Ecto neural progenitor cell (in vitro differentiated cells): ENCODE measurements around the gene PCDH18.
"Not testable (repeated sequence)": the region's sequence is repeated elsewhere in the genome, so short reads cannot be mapped to it uniquely, and the experiment has no call there.

ENCODE experiments used
- DNase-seq: peaks from one replicate; pipeline ENCODE4 v3.0.0-alpha.2; 2018; ENCODE audit warnings: low spot score

The PCDH18 gene

DNA sequence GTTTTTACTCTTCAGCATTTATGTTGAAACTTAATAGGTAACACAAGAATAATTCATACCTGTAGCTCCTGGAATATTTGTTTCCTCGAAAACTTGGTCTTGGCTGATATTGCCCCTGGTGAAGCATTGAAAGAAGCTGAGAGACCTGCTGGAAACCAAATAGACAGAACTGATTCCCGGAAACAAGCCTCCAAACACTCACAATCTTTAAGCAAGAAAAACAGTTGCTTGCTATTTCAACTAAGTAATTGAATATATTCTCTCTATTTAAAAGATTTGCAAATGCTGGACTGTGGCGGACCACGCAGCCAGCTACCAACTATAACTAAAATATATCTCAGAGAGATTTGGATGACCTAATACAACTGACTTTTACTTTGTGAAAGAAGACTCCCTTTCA is 3.6 kb downstream of the PCDH18 start:
- DNase-seq, result no peak

DNA sequence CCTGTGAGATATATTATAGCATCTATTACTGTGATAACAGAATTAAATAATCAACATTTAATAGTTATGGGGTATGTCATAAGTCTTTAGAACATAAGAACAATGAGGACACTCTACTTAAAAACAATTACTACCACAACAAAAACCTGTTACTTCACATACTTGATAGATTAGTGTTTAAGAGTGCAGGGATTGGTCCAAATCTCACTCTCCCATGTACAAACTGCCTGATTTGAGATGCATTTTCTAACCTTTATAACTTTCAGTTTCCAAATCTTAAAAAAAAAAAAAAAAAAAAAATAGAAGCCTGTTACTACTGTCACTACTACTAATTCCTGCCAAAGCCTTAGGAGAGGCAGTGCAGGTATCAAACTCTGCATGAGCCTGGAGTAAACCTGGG is 5.6 kb downstream of the PCDH18 start:
- no peak for DNase-seq

DNA sequence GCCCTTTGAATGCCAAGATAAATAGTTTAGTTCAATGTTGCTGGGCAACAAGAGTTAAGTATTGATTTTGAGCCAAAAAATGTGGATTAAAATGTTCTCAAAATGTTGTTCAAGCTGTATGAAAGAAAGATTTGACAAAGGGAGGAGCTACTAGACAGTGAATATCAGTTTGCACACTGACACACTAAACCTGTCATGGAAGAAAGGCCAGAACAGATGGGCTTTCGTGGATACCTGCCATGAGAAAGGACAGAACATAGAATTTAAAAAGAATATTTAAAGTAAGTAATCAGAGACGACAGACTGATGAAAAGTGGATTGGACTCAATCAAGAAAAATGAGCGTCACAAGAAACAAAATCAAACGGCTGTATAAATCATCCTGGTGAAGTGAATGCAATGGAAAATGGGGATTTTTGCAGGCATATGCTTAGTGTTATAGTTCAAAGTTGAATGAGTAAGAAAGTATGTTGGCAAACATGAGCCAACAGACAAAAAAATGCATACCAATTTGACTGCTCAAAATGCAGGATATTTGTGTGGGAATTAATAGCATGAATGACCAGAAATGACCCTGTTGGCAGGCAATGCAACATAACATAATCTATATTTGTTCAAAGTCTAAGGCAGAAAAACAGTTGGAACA is 7.4 kb downstream of the PCDH18 start:
- no peak for DNase-seq

DNA sequence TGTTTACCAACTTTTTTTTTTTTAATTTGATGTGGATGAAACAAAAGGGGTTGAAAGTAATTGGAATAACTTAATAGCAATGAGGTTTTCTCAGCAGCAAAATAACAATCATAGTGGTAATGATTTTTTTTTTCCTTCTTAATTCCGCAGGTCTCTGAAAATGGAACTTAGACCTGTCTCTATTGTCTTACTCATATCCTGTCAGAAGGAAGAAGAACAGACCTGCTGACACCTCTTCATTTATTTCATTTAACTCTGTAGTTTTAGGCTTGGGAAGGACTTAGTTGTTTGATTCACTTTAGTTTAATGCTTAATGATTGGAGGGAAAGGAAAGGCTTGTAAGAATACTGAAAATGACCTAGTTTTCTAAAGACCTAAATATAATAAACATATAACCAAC is 9.0 kb downstream of the PCDH18 start:
- DNase-seq, result no peak

DNA sequence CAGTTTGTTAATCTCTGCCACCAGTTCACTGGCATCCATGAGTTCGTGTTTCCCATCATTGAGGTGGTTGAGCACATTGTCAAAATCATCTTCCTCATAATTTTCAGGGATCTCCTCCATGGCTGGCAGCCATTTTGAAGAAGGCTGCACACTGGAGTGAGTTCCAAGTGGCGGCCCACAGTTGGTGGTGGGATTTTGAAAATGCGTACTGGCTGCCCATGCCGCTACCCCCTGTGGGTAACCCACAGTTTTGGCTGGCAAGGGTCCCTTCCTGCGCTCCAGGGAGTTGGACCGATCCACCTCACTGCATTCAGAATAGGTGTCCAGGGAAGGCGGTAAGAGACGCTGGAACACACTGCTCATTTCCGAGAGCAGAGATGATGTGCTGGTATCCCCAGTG is 11.2 kb downstream of the PCDH18 start:
- no peak for DNase-seq

DNA sequence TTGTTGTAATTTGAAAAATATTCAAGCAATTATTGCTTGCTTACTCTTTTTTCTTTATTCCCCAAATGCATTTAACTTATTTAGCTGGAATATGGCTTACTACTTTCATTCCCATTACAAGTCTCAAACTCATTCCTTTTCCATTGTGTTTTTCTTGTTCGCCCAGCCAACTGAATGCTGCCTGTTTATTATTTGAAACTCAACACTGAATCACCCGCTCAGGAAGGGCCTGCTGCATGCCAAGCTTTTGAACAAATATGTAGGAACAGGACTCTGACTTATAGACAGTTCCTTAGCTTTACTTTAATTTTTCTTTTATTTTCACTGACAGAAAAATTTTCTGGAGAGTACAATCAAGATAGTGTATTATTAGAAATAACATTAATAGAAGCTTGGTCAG is 12.9 kb downstream of the PCDH18 start:
- no peak for DNase-seq

DNA sequence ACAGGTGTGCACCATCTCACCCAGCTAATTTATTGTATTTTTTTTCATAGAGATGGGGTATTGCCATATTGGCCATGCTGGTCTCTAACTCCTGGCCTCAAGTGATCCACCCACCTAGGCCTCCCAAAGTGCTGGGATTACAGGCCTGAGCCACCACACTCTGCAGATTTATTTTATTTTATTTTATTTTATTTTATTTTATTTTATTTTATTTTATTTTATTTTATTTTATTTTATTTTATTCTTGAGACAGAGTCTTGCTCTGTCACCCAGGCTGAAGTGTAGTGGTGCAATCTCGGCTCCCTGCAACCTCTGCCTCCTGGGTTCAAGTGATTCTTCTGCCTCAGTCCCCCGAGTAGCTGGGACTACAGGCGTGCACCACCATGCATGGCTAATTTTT is 15.0 kb downstream of the PCDH18 start:
- DNase-seq, result not testable (repeated sequence)

DNA sequence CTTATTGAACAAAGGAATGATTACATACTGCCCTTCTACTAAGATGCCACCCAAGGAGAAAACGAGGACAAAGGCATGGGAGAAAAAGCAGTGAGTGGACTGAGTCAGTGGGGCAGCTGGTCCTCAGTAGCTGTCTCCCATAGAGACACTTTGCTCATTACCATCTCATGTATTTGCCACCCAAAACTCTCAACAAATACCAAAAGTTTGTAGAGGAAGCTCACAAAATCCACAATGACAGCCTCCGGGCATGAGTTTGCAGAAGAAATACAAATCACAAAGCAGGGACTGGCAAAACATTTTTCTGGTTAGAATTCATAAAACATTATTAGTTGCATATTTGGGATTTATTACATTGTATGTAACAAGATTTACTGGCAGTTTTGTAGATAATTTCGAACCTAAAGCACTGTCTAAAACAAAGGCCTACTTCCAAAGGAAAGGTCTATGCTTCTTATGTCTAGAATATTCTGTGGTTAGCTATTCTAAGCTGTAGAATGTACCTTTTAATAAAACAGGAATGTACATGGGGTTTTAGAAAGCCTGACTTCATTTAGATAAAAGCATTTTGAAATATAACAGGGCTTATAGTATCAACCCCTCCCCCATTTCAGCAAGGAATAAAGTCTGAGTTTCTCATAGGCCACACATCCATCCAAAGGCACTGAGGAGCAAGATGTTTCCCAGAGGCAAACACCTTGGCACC is 17.7 kb downstream of the PCDH18 start:
- DNase-seq, result no peak

DNA sequence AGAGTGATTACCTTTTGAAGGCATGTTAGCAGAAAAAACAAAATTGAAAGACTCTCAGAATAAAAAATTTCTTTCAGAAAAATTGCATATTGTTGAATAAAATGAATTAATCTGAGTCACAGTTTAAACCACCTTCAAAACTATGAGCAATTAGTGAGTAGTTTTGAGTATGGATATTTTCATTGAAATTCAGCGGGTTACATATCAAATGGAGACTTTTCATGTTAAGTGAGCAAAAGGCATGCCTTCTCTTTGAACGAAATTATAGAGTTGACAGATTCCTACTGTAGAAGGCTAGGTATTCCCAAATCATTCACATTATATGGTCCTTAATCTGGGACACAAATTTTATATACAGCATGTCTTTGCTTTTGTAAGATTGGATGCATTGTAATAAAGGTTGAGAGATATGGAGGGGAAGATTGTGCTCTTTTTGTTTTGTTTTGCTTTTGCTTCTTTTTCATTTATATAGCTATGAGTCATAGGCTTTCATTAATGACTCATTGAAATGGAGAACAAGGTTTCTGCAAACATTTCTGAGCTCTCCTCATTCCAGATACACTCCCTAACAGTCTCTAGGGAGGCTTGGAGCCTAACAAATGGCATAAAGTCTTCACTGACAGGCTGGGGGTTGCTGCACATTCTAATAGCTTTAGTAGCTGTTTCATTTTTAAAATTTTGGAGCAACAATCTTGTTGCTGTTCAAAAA is 21.6 kb downstream of the PCDH18 start:
- DNase-seq, result no peak

DNA sequence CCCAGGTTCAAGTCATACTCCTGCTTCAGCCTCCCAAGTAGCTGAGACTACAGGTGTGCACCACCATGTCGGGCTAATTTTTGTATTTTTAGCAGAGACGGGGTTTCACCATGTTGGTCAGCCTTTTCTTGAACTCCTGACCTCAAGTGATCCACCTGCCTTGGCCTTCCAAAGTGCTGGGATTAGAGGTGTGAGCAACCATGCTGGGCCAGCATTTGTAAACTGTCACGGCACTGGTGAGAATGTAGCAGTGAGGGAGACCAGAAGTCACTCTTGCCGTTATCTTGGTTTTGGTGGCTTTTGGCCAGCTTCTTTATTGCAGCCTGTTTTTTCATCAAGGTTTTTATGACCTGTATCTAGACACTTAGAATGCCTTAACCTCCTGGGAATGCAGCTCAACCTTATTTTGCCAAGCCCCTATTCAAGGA is 22.4 kb downstream of the PCDH18 start:
- no peak for DNase-seq

DNA sequence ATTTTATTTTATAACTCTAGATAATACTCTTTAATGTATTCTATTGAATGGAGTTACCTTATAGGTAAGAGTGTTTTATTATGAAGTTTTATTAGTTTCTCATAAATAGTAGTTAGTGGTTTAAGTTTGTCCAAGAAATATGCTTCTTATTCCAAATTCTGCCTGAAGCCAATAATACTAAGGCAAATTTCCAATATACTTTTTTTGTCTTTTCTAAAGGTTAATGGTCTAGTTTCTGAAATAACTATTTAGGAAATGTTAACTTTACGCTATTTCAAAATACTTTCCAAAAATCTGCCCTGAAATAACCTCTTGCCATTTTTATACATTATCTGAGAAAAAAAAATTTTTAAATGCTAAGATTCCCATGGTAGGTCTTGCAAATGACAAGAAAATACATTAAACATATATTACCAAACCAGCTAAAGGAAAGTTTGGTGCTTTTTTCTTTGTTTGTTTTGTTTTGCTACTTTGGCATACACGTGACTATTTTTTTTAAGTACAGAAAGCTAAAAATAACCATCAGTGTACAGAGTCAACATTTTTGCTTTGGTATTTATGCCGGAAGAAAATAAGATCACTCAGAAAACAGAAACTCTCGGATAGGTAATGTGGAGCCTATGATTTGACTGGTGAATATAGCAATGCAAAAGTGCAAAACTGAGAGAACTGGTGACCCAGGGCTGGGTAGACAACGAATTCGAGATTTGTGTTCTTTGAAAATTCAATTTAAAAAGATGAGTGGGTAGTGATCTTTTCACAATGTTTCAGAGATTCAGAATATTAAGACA is 29.8 kb downstream of the PCDH18 start:
- DNase-seq, result no peak

DNA sequence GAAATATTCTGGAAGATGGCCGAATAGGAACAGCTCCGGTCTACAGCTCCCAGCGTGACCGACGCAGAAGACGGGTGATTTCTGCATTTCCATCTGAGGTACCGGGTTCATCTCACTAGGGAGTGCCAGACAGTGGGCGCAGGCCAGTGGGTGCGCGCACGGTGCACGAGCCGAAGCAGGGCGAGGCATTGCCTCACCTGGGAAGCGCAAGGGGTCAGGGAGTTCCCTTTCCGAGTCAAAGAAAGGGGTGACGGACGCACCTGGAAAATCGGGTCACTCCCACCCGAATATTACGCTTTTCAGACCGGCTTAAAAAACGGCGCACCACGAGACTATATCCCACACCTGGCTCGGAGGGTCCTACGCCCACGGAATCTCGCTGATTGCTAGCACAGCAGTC is 36.0 kb downstream of the PCDH18 start:
- not testable (repeated sequence) for DNase-seq

DNA sequence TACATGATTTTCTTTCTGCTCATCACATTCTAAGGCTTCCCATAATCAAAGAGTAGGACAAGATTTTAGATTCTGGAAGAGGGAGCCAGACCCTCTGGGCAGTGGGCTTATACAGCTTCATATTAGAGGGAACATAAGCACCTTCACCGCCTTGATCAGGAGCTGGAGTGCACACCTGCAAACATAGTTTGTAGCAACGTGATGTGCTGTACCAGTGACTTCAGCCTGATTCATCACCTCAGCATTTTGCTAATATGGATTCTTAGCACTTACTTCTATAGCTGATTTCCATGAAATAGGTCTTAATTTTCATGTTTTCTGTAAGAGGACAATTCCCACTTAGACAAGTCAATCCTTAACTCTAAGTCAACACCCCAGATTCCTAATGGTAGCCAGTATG is 36.7 kb downstream of the PCDH18 start:
- DNase-seq, result no peak

DNA sequence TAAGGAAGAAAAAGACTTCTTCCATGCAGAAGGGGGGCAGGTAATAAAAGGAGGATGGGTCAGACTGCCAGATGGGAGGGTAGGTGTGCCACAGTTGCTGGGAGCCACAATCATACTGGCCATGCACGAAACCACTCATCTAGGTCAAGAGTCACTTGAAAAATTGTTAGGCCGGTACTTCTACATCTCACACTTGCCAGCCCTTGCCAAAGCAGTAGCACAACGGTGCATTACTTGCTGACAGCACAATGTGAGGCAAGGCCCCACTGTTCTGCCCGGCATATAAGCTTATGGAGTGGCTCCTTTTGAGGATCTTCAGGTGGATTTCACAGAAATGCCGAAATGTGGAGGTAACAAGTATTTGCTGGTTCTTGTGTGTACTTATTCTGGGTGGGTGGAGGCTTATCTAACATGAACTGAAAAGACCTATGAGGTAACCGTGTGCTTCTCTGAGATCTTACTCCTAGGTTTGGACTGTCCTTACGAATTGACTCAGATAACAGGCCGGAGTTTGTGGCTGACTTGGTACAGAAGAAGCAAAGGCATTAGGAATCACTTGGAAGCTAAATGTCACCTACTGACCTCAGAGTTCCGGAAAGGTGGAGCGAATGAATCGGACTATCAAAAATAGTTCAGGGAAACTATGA is 48.9 kb downstream of the PCDH18 start:
- not testable (repeated sequence) for DNase-seq

DNA sequence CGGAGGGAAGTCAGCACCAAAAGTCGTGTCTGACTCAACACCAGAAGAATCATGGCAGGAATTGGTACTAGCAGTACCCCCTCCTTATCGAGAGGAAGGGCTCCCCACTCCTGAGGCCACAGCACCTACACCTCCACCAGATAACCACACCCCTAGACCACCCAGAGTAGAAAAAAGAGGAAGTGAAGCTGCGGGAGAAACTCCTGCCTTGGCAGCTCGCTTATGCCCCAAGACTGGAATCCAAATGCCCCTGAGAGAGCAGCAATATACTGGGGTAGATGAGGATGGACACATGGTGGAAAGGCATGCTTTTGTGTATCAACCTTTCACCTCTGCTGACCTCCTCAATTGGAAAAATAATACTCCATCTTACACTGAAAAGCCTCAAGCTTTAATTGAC is 52.6 kb downstream of the PCDH18 start:
- DNase-seq, result not testable (repeated sequence)

DNA sequence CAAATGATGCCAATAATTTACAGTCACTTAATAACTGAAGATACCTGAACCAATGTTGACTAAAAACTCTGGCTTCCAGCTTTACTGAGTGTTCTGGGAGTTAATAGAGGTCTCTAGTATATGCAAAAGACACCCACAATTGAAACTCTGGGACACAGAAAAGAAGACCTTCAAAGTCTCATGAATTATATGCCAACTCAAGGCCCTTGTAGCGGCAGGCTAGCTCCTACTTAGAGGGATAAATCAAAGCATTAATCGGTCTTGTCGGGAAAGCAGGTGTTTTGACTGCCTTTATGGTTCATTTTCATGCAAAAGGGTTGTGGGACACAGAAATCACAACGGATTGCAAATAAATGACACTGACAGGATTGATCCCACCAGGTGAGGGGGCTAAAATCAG is 55.9 kb downstream of the PCDH18 start:
- DNase-seq, result no peak

DNA sequence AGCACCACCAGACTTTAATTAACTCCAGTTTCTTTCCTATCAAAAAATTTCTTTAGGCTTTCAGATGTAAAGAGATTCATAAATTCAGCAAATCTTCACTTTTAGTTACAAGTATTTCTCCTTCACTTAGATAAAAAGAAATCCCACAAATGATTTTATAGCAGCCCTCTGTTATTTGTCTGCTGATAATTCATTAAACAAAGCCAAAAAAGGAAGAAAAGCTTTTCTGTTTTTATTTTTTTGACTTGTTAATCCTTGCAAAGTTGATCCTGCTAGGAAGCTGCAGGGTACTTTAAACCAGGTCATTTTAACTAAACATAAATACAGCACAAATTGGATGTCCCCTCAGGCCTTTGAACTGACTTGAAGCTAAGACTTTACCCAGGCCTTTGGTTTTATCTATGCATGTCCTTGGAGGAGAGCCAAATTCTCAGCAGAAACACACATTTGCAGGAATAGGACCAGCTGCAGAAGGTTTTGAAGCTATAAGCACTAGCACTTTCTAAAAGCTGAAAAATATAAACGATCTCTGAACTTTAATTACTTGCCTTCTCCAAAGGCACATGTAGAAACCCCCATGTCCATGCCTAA is 57.5 kb downstream of the PCDH18 start:
- DNase-seq, result no peak

DNA sequence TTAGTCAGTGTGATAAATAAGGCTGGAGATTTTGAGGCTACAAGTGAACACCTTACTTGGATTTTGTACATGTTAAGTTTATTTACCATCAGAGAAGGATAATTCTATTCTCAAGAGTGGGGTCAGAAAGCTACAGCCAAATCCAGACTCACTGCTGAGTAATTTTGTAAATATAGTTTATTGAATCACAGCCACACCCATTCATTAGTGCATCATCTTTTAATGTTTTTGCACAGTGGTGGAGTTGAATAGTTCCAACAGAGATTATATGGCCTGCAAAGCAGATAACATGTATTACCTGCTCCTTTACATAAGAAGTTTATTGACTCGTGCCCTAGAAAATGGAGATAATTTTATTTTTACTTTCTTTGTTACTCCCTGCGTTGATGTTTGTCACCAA is 60.4 kb downstream of the PCDH18 start:
- DNase-seq, result no peak

DNA sequence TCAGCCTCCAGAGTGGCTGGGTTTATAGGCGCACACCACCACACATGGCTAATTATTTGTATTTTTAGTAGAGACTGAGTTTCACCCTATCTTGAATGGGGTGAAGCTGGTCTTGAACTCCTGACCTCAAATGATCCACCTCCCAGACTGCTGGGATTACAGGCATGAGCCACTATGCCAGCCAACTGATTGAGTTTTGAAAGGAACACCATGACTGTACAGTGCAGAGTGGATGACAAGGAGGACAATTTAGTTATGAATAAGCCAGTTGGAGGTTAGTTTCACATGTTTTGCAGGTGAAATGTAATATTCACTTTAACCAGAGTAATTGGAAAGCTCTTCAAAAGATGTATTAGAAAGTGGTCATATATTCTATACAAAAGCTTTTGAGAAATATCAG is 60.8 kb downstream of the PCDH18 start:
- no peak for DNase-seq

DNA sequence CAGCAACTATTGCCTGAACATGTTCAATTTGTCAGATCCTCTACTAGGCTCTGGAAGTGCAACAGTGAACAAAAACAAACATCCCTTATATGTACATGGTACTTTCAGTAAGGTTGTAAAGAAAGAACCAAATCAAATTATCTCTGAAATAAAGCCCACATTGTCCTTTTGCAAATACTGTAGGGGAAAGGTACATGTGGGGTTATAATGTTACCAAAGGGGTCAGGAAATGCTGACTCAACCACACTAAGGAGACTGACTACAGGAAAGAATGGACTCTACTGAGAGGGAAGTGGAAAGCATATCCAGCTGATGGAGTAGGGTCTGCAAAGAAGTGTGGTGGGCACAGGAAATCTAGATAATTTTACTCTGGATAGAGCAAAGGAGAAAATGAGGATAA is 61.5 kb downstream of the PCDH18 start:
- no peak for DNase-seq
